Testis (tissue), 2 donors: Measurements from ENCODE around the gene FGB.

ENCODE experiments used
- POLR2A ChIP-seq: fragments of 450-650 bp; IDR thresholded peaks from one replicate; pipeline ENCODE4 v1.6.1; 2017; ENCODE audit warnings: antibody characterized with exemption, mild to moderate bottlenecking, moderate library complexity
- TF ChIP-seq, protein P1 (sequence below), 3 experiments: fragments of 450-650 bp in 2 of 3; fragments of 200-600 bp in 1 of 3; sonication (generic) in 1 of 3; IDR thresholded peaks; one replicate each; pipeline ENCODE4 v1.5.1; 2016 to 2019; ENCODE audit warnings: antibody characterized with exemption in 3 of 3, mild to moderate bottlenecking in 2 of 3, moderate library complexity in 1 of 3

- TF ChIP-seq, protein P1, sequence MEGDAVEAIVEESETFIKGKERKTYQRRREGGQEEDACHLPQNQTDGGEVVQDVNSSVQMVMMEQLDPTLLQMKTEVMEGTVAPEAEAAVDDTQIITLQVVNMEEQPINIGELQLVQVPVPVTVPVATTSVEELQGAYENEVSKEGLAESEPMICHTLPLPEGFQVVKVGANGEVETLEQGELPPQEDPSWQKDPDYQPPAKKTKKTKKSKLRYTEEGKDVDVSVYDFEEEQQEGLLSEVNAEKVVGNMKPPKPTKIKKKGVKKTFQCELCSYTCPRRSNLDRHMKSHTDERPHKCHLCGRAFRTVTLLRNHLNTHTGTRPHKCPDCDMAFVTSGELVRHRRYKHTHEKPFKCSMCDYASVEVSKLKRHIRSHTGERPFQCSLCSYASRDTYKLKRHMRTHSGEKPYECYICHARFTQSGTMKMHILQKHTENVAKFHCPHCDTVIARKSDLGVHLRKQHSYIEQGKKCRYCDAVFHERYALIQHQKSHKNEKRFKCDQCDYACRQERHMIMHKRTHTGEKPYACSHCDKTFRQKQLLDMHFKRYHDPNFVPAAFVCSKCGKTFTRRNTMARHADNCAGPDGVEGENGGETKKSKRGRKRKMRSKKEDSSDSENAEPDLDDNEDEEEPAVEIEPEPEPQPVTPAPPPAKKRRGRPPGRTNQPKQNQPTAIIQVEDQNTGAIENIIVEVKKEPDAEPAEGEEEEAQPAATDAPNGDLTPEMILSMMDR (IDR thresholded peaks at IDR 0.05), result no peak
- TF ChIP-seq POLR2A, result no peak
Measured at GRCh38 chr4:154516318-154517029, 46.3 kb upstream of the FGB start.
